Keratinocyte (primary cell): ENCODE measurements around the gene OR2W3. TPM values are rescaled to one million over a fixed set of nuclear protein-coding genes. Genes with fewer than 3 reads are reported as not detected.

Experiments used
- DNase-seq: peaks from one replicate; pipeline ENCODE4 v3.0.0-alpha.2; 2011; ENCODE audit warnings: low read depth, missing footprints, low spot score
- FAIRE-seq: peaks from 2 replicates; lab custom pipeline; 2011; peaks lifted over from hg19 to GRCh38; lab: Jason Lieb, UNC
- H2AFZ ChIP-seq: 2 replicates; pipeline ENCODE4 v1.6.0; 2012; ENCODE audit warnings: low read length, control low read depth, inconsistent platforms; ENCODE audit not compliant: control insufficient read depth
- H3K27ac ChIP-seq: 2 replicates; pipeline ENCODE4 v1.5.1; 2011; ENCODE audit warnings: low read length; ENCODE audit not compliant: control insufficient read depth, insufficient read depth
- H3K27me3 ChIP-seq: 3 replicates; pipeline ENCODE4 v1.6.0; 2011; ENCODE audit warnings: low read length; ENCODE audit not compliant: control insufficient read depth, insufficient read depth; ENCODE audit errors: extremely low read depth
- H3K36me3 ChIP-seq, 2 experiments: 2 replicates in 1 of 2; 3 replicates in 1 of 2; pipeline ENCODE4 v1.5.1; 2011; ENCODE audit warnings: low read length in 2 of 2, mild to moderate bottlenecking in 1 of 2; ENCODE audit not compliant: control insufficient read depth in 2 of 2, insufficient read depth in 2 of 2; ENCODE audit errors: extremely low read depth in 1 of 2
- H3K4me1 ChIP-seq: 3 replicates; pipeline ENCODE4 v1.5.1; 2011; ENCODE audit warnings: low read length; ENCODE audit not compliant: control insufficient read depth, insufficient read depth; ENCODE audit errors: extremely low read depth
- H3K4me2 ChIP-seq: 3 replicates; pipeline ENCODE4 v1.6.0; 2011; ENCODE audit warnings: low read depth, low read length; ENCODE audit not compliant: control insufficient read depth, insufficient read depth; ENCODE audit errors: extremely low read depth
- H3K4me3 ChIP-seq, 3 experiments: fragments of 200-600 bp in 1 of 3; sonication (generic) in 1 of 3; 2 replicates in 2 of 3; 3 replicates in 1 of 3; pipeline ENCODE4 v1.5.1; 2011 to 2016; ENCODE audit warnings: low read length in 3 of 3, mild to moderate bottlenecking in 3 of 3, control low read depth in 2 of 3, inconsistent platforms in 1 of 3, low read depth in 1 of 3, mixed read lengths in 1 of 3, mixed run types in 1 of 3, moderate library complexity in 1 of 3; ENCODE audit not compliant: control insufficient read depth in 2 of 3, insufficient read depth in 2 of 3; ENCODE audit errors: extremely low read depth in 1 of 3
- H3K79me2 ChIP-seq: 2 replicates; pipeline ENCODE4 v1.6.0; 2012; ENCODE audit warnings: low read length; ENCODE audit not compliant: control insufficient read depth, insufficient read depth
- H3K9ac ChIP-seq: 3 replicates; pipeline ENCODE4 v1.6.0; 2011; ENCODE audit warnings: low read length; ENCODE audit not compliant: control insufficient read depth, insufficient read depth; ENCODE audit errors: extremely low read depth
- H3K9me1 ChIP-seq: 3 replicates; pipeline ENCODE4 v1.6.0; 2011; ENCODE audit warnings: low read length; ENCODE audit not compliant: control insufficient read depth, insufficient read depth; ENCODE audit errors: extremely low read depth
- H3K9me3 ChIP-seq: 2 replicates; pipeline ENCODE4 v1.5.1; 2012; ENCODE audit warnings: low read depth, low read length; ENCODE audit not compliant: control insufficient read depth
- H4K20me1 ChIP-seq: 3 replicates; pipeline ENCODE4 v1.6.0; 2011; ENCODE audit warnings: low read length; ENCODE audit not compliant: control insufficient read depth, insufficient read depth; ENCODE audit errors: extremely low read depth
- CTCF ChIP-seq, 3 experiments: IDR thresholded peaks in 1 of 3; conservative IDR thresholded peaks in 1 of 3; optimal IDR thresholded peaks in 1 of 3; 2 replicates in 2 of 3; 3 replicates in 1 of 3; pipeline versions ENCODE3 to v1.5.1; 2011; ENCODE audit warnings: low read length in 3 of 3, mild to moderate bottlenecking in 3 of 3, moderate library complexity in 2 of 3, control low read depth in 1 of 3, inconsistent platforms in 1 of 3; ENCODE audit not compliant: insufficient read depth in 2 of 3; ENCODE audit errors: extremely low read depth in 1 of 3
- EZH2 ChIP-seq: IDR thresholded peaks from one replicate; pipeline ENCODE4 v1.6.1; 2012; ENCODE audit warnings: inconsistent platforms, mild to moderate bottlenecking, low read length, moderate library complexity
- dilution Hi-C: fragments of 300-500 bp; cut with MboI; formaldehyde crosslinking; loops from one replicate; pipeline ENCODE4 v1.7.0; 2020; ENCODE audit warnings: low sequenced_read_pairs; ENCODE audit not compliant: extremely low pct_ligation_motif_present
- polyA plus RNA-seq, 5 experiments: library from polyadenylated mRNA; depleted of rRNA in 3 of 5; stranded (reverse) in 3 of 5; stranded (forward) in 1 of 5; unstranded in 1 of 5; fragments of >200 nt; gene quantifications; 1 replicate in 1 of 5; 2 replicates in 3 of 5; 3 replicates in 1 of 5; pipeline versions ENCODE4 v1.2.1 to v1.2.3, GENCODE V29; 2011 to 2012; ENCODE audit warnings: missing spikeins in 2 of 5, low read depth in 1 of 5, low replicate concordance in 1 of 5

OR2W3 gene
- polyA plus RNA-seq, 1 donor (not counting 4 experiments of a cell fraction or from before 2014, with no cell fraction given), result 0.08 TPM

DNA sequence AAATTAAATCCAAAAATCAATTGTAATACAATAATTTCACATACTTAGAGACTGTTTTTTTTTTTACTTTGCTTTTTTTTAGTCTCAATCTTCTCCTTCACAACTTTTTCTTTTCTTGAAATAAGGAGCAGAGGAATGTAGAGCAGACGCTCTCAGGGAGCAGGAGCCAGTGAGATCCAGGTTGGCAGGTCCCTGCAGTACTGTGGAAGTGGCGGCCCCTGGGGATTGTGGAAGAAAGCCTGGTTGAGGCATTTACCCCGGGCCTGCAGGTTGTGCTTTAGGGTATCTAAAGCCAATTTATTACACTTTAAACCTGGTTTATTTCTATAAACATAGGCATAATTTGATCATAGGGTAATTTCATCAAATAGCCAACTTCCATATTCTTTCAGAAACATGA, 28.6 kb downstream of the OR2W3 start:
- Histone ChIP-seq H3K9me1 (no peaks in the 10 kb centered on the region), H3K36me3 (no peaks in the 10 kb centered on the region), H3K4me1 (no peaks in the 10 kb centered on the region), H2AFZ (no peak overlapping the region), H3K79me2 (no peaks in the 10 kb centered on the region), H4K20me1 (no peaks in the 10 kb centered on the region), H3K27ac (no peak overlapping the region), H3K4me3 (no peak overlapping the region), H3K9ac (no peak overlapping the region), H3K4me2 (no peak overlapping the region), H3K27me3 (no peaks in the 10 kb centered on the region), H3K9me3 (no peaks in the 10 kb centered on the region)
- dilution Hi-C loops, result no loop called here
- FAIRE-seq (no peak), DNase-seq (no peak)
- TF ChIP-seq EZH2 (no peak), CTCF (optimal IDR thresholded peaks at IDR 0.05 in 1 of 3, IDR thresholded peaks at IDR 0.05 in 1 of 3, conservative IDR thresholded peaks at IDR 0.05 in 1 of 3; ENCODE audit: extremely low read depth in 1 of 3, insufficient read depth in 2 of 3, low read length in 3 of 3) (no peak)

DNA sequence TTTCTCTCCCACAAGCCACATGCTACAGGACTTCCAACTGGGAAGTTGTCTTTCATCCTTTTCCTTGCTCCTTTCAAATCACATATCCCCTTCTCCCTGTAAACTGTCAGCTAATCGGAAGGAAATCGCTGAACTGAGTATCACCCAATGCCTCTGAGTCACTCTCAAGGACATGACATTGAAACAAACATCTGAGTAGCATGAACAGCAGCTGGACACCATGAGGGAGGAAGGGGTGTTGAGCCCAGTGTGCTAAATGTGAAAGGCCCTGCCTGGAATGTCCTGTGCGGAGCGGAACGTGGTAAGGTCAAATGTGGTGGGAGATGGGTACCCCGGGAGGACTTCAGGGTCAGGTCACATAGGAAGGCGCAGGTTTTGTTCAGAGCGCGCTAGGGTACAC, 29.5 kb downstream of the OR2W3 start, which contains the start of gene OR2AJ1:
Gene OR2AJ1, plus strand, starts transcription at position 22 of the 400 bp plus-strand sequence. CDS start 8,880 bp downstream, outside the sequence.
- Histone ChIP-seq H3K9ac (no peak within 1 kb of the TSS), H3K4me3 (no peak within 1 kb of the TSS), H3K27me3 (no peaks in the 10 kb centered on the region), H3K4me2 (no peak within 1 kb of the TSS), H3K36me3 (no peaks in the 10 kb centered on the region), H3K4me1 (no peaks in the 10 kb centered on the region), H3K27ac (no peak within 1 kb of the TSS), H3K79me2 (no peaks in the 10 kb centered on the region), H2AFZ (no peak within 1 kb of the TSS), H3K9me3 (no peaks in the 10 kb centered on the region), H4K20me1 (no peaks in the 10 kb centered on the region), H3K9me1 (no peaks in the 10 kb centered on the region)
- no peak for DNase-seq
- dilution Hi-C loops, result no loop called here
- no peak for TF ChIP-seq EZH2
- no peak for TF ChIP-seq CTCF (optimal IDR thresholded peaks at IDR 0.05 in 1 of 3, IDR thresholded peaks at IDR 0.05 in 1 of 3, conservative IDR thresholded peaks at IDR 0.05 in 1 of 3; ENCODE audit: extremely low read depth in 1 of 3, insufficient read depth in 2 of 3, low read length in 3 of 3)
- no peak for FAIRE-seq
